GM04503 (cell line): ENCODE data around the gene KCNIP3.
A peak's percentile ranks its signal among the peaks of the same experiment; 100 is the strongest.

ENCODE experiments used
- DNase-seq: peaks from one replicate; pipeline ENCODE4 v3.0.0-alpha.2; 2012; ENCODE audit warnings: low read depth

The KCNIP3 gene

GRCh38 chr2:95328358-95329125, 31.4 kb downstream of the KCNIP3 start:
- DNase-seq = no peak

- no peak for DNase-seq
These were observed 32.3 kb downstream of the KCNIP3 start for GRCh38 chr2:95329401-95329800.

- no peak for DNase-seq
These were observed 33.0 kb downstream of the KCNIP3 start for GRCh38 chr2:95329891-95330793.

GRCh38 chr2:95330794-95331338, 33.7 kb downstream of the KCNIP3 start:
- no peak for DNase-seq

- DNase-seq = no peak
These were observed 34.5 kb downstream of the KCNIP3 start for GRCh38 chr2:95331606-95332005.

GRCh38 chr2:95332036-95332435, 34.9 kb downstream of the KCNIP3 start:
- no peak for DNase-seq

- no peak for DNase-seq
These were observed 35.9 kb downstream of the KCNIP3 start for GRCh38 chr2:95333056-95333455.

GRCh38 chr2:95333888-95334338, 36.8 kb downstream of the KCNIP3 start:
- peak; percentile 99 for DNase-seq

- DNase-seq = peak; percentile 72
These were observed 37.9 kb downstream of the KCNIP3 start for GRCh38 chr2:95334916-95335641.

- no peak for DNase-seq
These were observed 39.3 kb downstream of the KCNIP3 start for GRCh38 chr2:95336406-95336805.

- no peak for DNase-seq
These were observed 40.7 kb downstream of the KCNIP3 start for GRCh38 chr2:95337829-95338228.

GRCh38 chr2:95342556-95343320, 45.6 kb downstream of the KCNIP3 start:
- DNase-seq = no peak

- DNase-seq = no peak
These were observed 46.5 kb downstream of the KCNIP3 start for GRCh38 chr2:95343429-95344214.

- DNase-seq = no peak
These were observed 47.1 kb downstream of the KCNIP3 start for GRCh38 chr2:95344215-95344583.

GRCh38 chr2:95344656-95345055, 47.5 kb downstream of the KCNIP3 start:
- DNase-seq = no peak

- no peak for DNase-seq
These were observed 48.0 kb downstream of the KCNIP3 start for GRCh38 chr2:95345081-95345562.

- no peak for DNase-seq
These were observed 48.5 kb downstream of the KCNIP3 start for GRCh38 chr2:95345563-95346230.

GRCh38 chr2:95346231-95346737, 49.1 kb downstream of the KCNIP3 start:
- no peak for DNase-seq
